H9 (cell line): ENCODE measurements around the gene CFAP46. TPM values are rescaled to one million over a fixed set of nuclear protein-coding genes. Genes with fewer than 3 reads are reported as not detected.

Experiments used
- DNase-seq: peaks from one replicate; pipeline ENCODE4 v3.0.0-alpha.2; 2017
- H2AFZ ChIP-seq: one replicate; pipeline ENCODE4 v1.6.1; 2013; ENCODE audit warnings: mild to moderate bottlenecking, low read length, control low read depth, moderate library complexity
- H2AK5ac ChIP-seq: 2 replicates; pipeline ENCODE4 v1.6.1; 2013; ENCODE audit warnings: low read length, control low read depth, mixed read lengths; ENCODE audit not compliant: insufficient read length
- H2BK120ac ChIP-seq: one replicate; pipeline ENCODE4 v1.6.1; 2013; ENCODE audit warnings: low read depth, mild to moderate bottlenecking, low read length, control low read depth, inconsistent platforms; ENCODE audit not compliant: poor library complexity, severe bottlenecking
- H2BK12ac ChIP-seq: 2 replicates; pipeline ENCODE4 v1.6.1; 2013; ENCODE audit warnings: low read length, control low read depth, mixed read lengths, low read depth; ENCODE audit not compliant: insufficient read length
- H2BK15ac ChIP-seq: 2 replicates; pipeline ENCODE4 v1.6.1; 2013; ENCODE audit warnings: low read depth, low read length, control low read depth
- H2BK20ac ChIP-seq: one replicate; pipeline ENCODE4 v1.6.1; 2013; ENCODE audit warnings: low read depth, mild to moderate bottlenecking, low read length, control low read depth, inconsistent platforms; ENCODE audit not compliant: poor library complexity, severe bottlenecking
- H2BK5ac ChIP-seq: 2 replicates; pipeline ENCODE4 v1.6.1; 2013; ENCODE audit warnings: low read length, control low read depth, mixed read lengths; ENCODE audit not compliant: insufficient read length
- H3K14ac ChIP-seq: 2 replicates; pipeline ENCODE4 v1.6.1; 2013; ENCODE audit warnings: low read length, control low read depth; ENCODE audit not compliant: insufficient read depth
- H3K18ac ChIP-seq: 2 replicates; pipeline ENCODE4 v1.6.1; 2013; ENCODE audit warnings: low read depth, mild to moderate bottlenecking, mixed read lengths, low read length, control low read depth; ENCODE audit not compliant: insufficient read length
- H3K23ac ChIP-seq: 2 replicates; pipeline ENCODE4 v1.6.1; 2013; ENCODE audit warnings: low read length, control low read depth, mixed read lengths, low read depth; ENCODE audit not compliant: insufficient read length
- H3K23me2 ChIP-seq: 2 replicates; pipeline ENCODE4 v1.6.1; 2013; ENCODE audit warnings: low read depth, mild to moderate bottlenecking, mixed read lengths, low read length, control low read depth; ENCODE audit not compliant: insufficient read length, poor library complexity, severe bottlenecking
- H3K27ac ChIP-seq: 2 replicates; pipeline ENCODE4 v1.5.1; 2013; ENCODE audit warnings: low read length, control low read depth, mixed read lengths, low read depth; ENCODE audit not compliant: insufficient read length
- H3K27me3 ChIP-seq: 2 replicates; pipeline ENCODE4 v1.6.1; 2013; ENCODE audit warnings: low read length, control low read depth, inconsistent platforms; ENCODE audit not compliant: insufficient read depth
- H3K4ac ChIP-seq: 2 replicates; pipeline ENCODE4 v1.6.1; 2013; ENCODE audit warnings: low read depth, mild to moderate bottlenecking, control low read depth, inconsistent platforms, low read length, moderate library complexity
- H3K4me1 ChIP-seq: 2 replicates; pipeline ENCODE4 v1.6.1; 2013; ENCODE audit warnings: low read length, control low read depth, inconsistent platforms; ENCODE audit not compliant: insufficient read depth
- H3K4me2 ChIP-seq: 2 replicates; pipeline ENCODE4 v1.6.1; 2013; ENCODE audit warnings: low read length, control low read depth, mixed read lengths; ENCODE audit not compliant: insufficient read length, insufficient read depth
- H3K56ac ChIP-seq: 2 replicates; pipeline ENCODE4 v1.6.1; 2013; ENCODE audit warnings: low read depth, mild to moderate bottlenecking, mixed read lengths, low read length, control low read depth; ENCODE audit not compliant: insufficient read length
- H3K79me1 ChIP-seq: 2 replicates; pipeline ENCODE4 v1.6.1; 2013; ENCODE audit warnings: low read depth, mild to moderate bottlenecking, moderate library complexity, low read length, control low read depth, inconsistent platforms; ENCODE audit not compliant: insufficient read depth, poor library complexity, severe bottlenecking
- H3K79me2 ChIP-seq: 2 replicates; pipeline ENCODE4 v1.6.1; 2013; ENCODE audit warnings: low read length, control low read depth, inconsistent platforms; ENCODE audit not compliant: insufficient read depth
- H3K9ac ChIP-seq: 2 replicates; pipeline ENCODE4 v1.6.1; 2013; ENCODE audit warnings: low read length, control low read depth, mixed read lengths; ENCODE audit not compliant: insufficient read length; ENCODE audit errors: extremely low read depth
- H3K9me3 ChIP-seq: one replicate; pipeline ENCODE4 v1.6.1; 2013; ENCODE audit warnings: low read depth, low read length, inconsistent platforms; ENCODE audit not compliant: control insufficient read depth
- H3T11ph ChIP-seq: one replicate; pipeline ENCODE4 v1.6.1; 2013; ENCODE audit warnings: mild to moderate bottlenecking, low read length, control low read depth, inconsistent platforms
- H4K20me1 ChIP-seq: one replicate; pipeline ENCODE4 v1.6.1; 2013; ENCODE audit not compliant: control insufficient read depth, insufficient read length, insufficient read depth
- H4K5ac ChIP-seq: 2 replicates; pipeline ENCODE4 v1.6.1; 2013; ENCODE audit warnings: low read depth, mild to moderate bottlenecking, mixed read lengths, low read length, control low read depth; ENCODE audit not compliant: insufficient read length
- H4K8ac ChIP-seq: replicated peaks from 2 replicates; pipeline ENCODE4 v1.6.1; 2013; ENCODE audit warnings: low read length, control low read depth, mixed read lengths, low read depth; ENCODE audit not compliant: insufficient read length
- H4K91ac ChIP-seq: 2 replicates; pipeline ENCODE4 v1.6.1; 2013; ENCODE audit warnings: low read depth, mild to moderate bottlenecking, moderate library complexity, mixed read lengths, low read length, control low read depth; ENCODE audit not compliant: insufficient read length
- H3K27ac Mint-ChIP-seq, 3 experiments: 2 replicates in 2 of 3; 3 replicates in 1 of 3; pipeline ENCODE4 v1.8.0; 2020 to 2021; ENCODE audit warnings: mixed read lengths in 3 of 3, mild to moderate bottlenecking in 1 of 3, moderate library complexity in 1 of 3
- H3K27me3 Mint-ChIP-seq: 2 replicates; pipeline ENCODE4 v1.8.0; 2021; ENCODE audit warnings: low read depth, mild to moderate bottlenecking, moderate library complexity, mixed read lengths
- H3K36me3 Mint-ChIP-seq, 3 experiments: 2 replicates in 2 of 3; 3 replicates in 1 of 3; pipeline ENCODE4 v1.8.0; 2020 to 2021; ENCODE audit warnings: low read depth in 3 of 3, mixed read lengths in 3 of 3; ENCODE audit not compliant: insufficient read depth in 1 of 3
- H3K4me1 Mint-ChIP-seq, 2 experiments: 2 replicates each; pipeline ENCODE4 v1.8.0; 2020; ENCODE audit warnings: mixed read lengths in 2 of 2
- H3K4me3 Mint-ChIP-seq, 2 experiments: 2 replicates in 1 of 2; 3 replicates in 1 of 2; pipeline ENCODE4 v1.8.0; 2020 to 2021; ENCODE audit warnings: mild to moderate bottlenecking in 2 of 2, mixed read lengths in 2 of 2, moderate library complexity in 1 of 2
- H3K9me3 Mint-ChIP-seq, 2 experiments: 2 replicates in 1 of 2; 3 replicates in 1 of 2; pipeline ENCODE4 v1.8.0; 2020; ENCODE audit warnings: mild to moderate bottlenecking in 2 of 2, mixed read lengths in 2 of 2, moderate library complexity in 1 of 2
- WGBS: extraction: QIAGEN DNeasy Blood & Tissue Kit; methylation state at CpG from one replicate; pipeline ENCODE4 v1.1.7; 2013; ENCODE audit warnings: missing lambda C conversion rate, low lambda C conversion rate, mixed read lengths; ENCODE audit not compliant: insufficient read length; ENCODE audit errors: extremely low coverage; 5-methylcytosine and 5-hydroxymethylcytosine counted together
- total RNA-seq: library from RNA; stranded (reverse); gene quantifications from 2 replicates; pipeline ENCODE4 v1.2.1, GENCODE V29; 2021
- TF ChIP-seq, protein P1 (sequence below): fragments of 200-600 bp; sonication (generic); conservative IDR thresholded peaks from 3 replicates; pipeline ENCODE4 v1.8.0; 2021; ENCODE audit warnings: antibody characterized with exemption, mild to moderate bottlenecking

The CFAP46 gene
- total RNA-seq, 1 experiment from 2014 or later, result 3.1 TPM

DNA sequence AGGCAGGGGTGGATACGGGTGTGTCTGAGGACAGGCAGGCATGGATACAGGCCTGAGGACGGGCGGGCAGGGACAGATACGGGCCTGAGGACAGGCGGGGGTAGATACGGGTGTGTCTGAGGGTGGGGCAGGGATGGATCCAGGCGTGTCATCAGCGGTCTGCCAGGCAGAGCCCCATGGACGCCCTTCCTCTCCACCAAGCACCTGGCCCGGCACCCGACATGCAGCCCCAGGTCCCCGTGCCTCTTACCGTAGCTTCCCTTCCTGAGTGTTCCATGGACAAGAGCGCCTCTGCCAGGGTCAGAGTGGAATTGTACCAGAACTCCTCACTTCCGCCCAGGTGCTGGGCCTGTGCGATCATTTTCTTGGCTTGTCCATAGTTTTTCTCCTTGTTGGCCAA is 81.8 kb downstream of the CFAP46 start:
- H3K4me3 Mint-ChIP-seq, result no peak overlapping the region
- Histone ChIP-seq H3K56ac (no peak overlapping the region), H3K18ac (no peak overlapping the region), H3K4me2 (no peak overlapping the region), H2AFZ (no peak overlapping the region), H3K79me1 (no peaks in the 10 kb centered on the region), H3K4ac (no peak overlapping the region), H4K8ac (no peak overlapping the region), H3K9me3 (no peaks in the 10 kb centered on the region), H3K23ac (no peak overlapping the region), H3K9ac (no peak overlapping the region), H3K27ac (no peak overlapping the region), H2BK12ac (no peak overlapping the region), H4K5ac (no peak overlapping the region), H4K91ac (no peak overlapping the region), H2BK5ac (no peak overlapping the region), H2BK20ac (no peak overlapping the region), H3K14ac (no peak overlapping the region), H3K23me2 (no peaks in the 10 kb centered on the region), H4K20me1 (no peaks in the 10 kb centered on the region), H2BK120ac (no peak overlapping the region), H2AK5ac (no peak overlapping the region), H3T11ph (no peak overlapping the region), H2BK15ac (no peak overlapping the region), H3K27me3 (no peaks in the 10 kb centered on the region), H3K4me1 (no peaks in the 10 kb centered on the region), H3K79me2 (no peaks in the 10 kb centered on the region)
- DNase-seq, result peak; percentile 38
- TF ChIP-seq, protein P1, sequence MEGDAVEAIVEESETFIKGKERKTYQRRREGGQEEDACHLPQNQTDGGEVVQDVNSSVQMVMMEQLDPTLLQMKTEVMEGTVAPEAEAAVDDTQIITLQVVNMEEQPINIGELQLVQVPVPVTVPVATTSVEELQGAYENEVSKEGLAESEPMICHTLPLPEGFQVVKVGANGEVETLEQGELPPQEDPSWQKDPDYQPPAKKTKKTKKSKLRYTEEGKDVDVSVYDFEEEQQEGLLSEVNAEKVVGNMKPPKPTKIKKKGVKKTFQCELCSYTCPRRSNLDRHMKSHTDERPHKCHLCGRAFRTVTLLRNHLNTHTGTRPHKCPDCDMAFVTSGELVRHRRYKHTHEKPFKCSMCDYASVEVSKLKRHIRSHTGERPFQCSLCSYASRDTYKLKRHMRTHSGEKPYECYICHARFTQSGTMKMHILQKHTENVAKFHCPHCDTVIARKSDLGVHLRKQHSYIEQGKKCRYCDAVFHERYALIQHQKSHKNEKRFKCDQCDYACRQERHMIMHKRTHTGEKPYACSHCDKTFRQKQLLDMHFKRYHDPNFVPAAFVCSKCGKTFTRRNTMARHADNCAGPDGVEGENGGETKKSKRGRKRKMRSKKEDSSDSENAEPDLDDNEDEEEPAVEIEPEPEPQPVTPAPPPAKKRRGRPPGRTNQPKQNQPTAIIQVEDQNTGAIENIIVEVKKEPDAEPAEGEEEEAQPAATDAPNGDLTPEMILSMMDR, result peak; percentile 44; the same call in 2 of the 3 replicates
- H3K4me1 Mint-ChIP-seq, result peaks cover 3 to 19% of the 10 kb centered on the region in 2 experiments; a peak in 3 of 4 replicates
- H3K27ac Mint-ChIP-seq, result no peak overlapping the region; a peak in 1 of 7 replicates
- 0 out of 7 replicates have a peak, but pooled peaks cover 0 to 1% (median 0%) of the 10 kb centered on the region in 3 experiments for H3K36me3 Mint-ChIP-seq
- no peaks in the 10 kb centered on the region; a peak in 1 of 5 replicates for H3K9me3 Mint-ChIP-seq
- H3K27me3 Mint-ChIP-seq, result peaks cover under 1% of the 10 kb centered on the region
- WGBS, result no CpG with 5 or more reads among the region's 16 CpGs
